Stimulated activated CD4-positive, alpha-beta T cell treated with anti-CD3 and anti-CD28 coated beads, Interleukin-12 subunit alpha, Interleukin-12 subunit beta, amount 100 ng/mL, for 48 hours (primary cell): ENCODE data around the gene SHOX.

Experiments used
- DNase-seq, 3 donors: peaks; one replicate each; pipeline ENCODE4 v3.0.0-alpha.2; 2020; ENCODE audit warnings: low read depth in 2 of 3, low spot score in 1 of 3

The SHOX gene

GRCh38 chrX:663841-664240 is 33.2 kb downstream of the SHOX start:
- DNase-seq: no peak

GRCh38 chrX:666762-667720 is 36.5 kb downstream of the SHOX start:
- no peak for DNase-seq

- no peak for DNase-seq
Measured at GRCh38 chrX:670645-671044, 40.1 kb downstream of the SHOX start.

- no peak for DNase-seq
Measured at GRCh38 chrX:672931-673330, 42.3 kb downstream of the SHOX start.

GRCh38 chrX:675279-675954 is 44.8 kb downstream of the SHOX start:
- DNase-seq: no peak

- DNase-seq: no peak
Measured at GRCh38 chrX:675955-676295, 45.3 kb downstream of the SHOX start.

- DNase-seq: no peak
Measured at GRCh38 chrX:677376-677775, 46.8 kb downstream of the SHOX start.

GRCh38 chrX:679291-679979 is 48.8 kb downstream of the SHOX start:
- DNase-seq: no peak

- no peak for DNase-seq
Measured at GRCh38 chrX:680062-680461, 49.5 kb downstream of the SHOX start.

GRCh38 chrX:681989-682388 is 51.4 kb downstream of the SHOX start:
- no peak for DNase-seq

GRCh38 chrX:682892-683291 is 52.3 kb downstream of the SHOX start:
- DNase-seq: no peak

GRCh38 chrX:683576-683975 is 53.0 kb downstream of the SHOX start:
- DNase-seq: no peak

GRCh38 chrX:685120-686032 is 54.8 kb downstream of the SHOX start:
- no peak for DNase-seq

GRCh38 chrX:689983-690382 is 59.4 kb downstream of the SHOX start:
- no peak for DNase-seq

- DNase-seq: no peak
Measured at GRCh38 chrX:694800-695199, 64.2 kb downstream of the SHOX start.

GRCh38 chrX:698206-698605 is 67.6 kb downstream of the SHOX start:
- DNase-seq: no peak

GRCh38 chrX:700936-701335 is 70.3 kb downstream of the SHOX start:
- DNase-seq: no peak

- no peak for DNase-seq
Measured at GRCh38 chrX:701673-702072, 71.1 kb downstream of the SHOX start.

- DNase-seq: no peak
Measured at GRCh38 chrX:703466-703865, 72.9 kb downstream of the SHOX start.

- DNase-seq: no peak
Measured at GRCh38 chrX:703866-704265, 73.3 kb downstream of the SHOX start.
